ENCODE data around the gene PIGH. TPM values are rescaled to one million over a fixed set of nuclear protein-coding genes. Genes with fewer than 3 reads are reported as not detected.
"Not testable (repeated sequence)": the region's sequence is repeated elsewhere in the genome, so short reads cannot be mapped to it uniquely, and the experiment has no call there.

PIGH gene
- polyA plus RNA-seq, 12 donors, result 12.6 to 18.2 (median 15.7) TPM; not detected in 2

DNA sequence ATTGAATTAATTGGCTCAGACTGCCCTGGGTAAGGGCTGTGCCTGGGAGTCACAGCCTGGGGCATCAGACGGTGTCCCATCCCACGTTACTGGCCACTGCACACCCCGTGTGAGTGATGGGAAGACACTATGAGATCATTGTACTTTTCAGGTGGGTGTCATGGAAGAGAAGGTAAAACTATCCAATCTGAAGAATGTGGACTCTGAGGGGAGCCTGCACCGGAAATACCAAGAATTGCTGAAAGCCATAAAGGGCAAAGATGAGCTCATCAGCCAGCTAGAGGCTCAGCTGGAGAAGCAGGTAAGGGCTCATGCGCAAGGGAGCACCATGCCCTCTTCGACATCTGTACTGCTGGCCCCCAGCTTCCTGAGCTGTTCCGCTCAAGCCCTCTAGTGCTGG lies 43.0 kb downstream of the PIGH start:
- no peak for DNase-seq

GRCh38 chr14:67556671-67557070 lies 43.4 kb downstream of the PIGH start:
- no peak for DNase-seq

- no peak for DNase-seq
Observed at GRCh38 chr14:67555518-67556090, 44.5 kb downstream of the PIGH start.

GRCh38 chr14:67554341-67554740 lies 45.7 kb downstream of the PIGH start:
- DNase-seq, result no peak

DNA sequence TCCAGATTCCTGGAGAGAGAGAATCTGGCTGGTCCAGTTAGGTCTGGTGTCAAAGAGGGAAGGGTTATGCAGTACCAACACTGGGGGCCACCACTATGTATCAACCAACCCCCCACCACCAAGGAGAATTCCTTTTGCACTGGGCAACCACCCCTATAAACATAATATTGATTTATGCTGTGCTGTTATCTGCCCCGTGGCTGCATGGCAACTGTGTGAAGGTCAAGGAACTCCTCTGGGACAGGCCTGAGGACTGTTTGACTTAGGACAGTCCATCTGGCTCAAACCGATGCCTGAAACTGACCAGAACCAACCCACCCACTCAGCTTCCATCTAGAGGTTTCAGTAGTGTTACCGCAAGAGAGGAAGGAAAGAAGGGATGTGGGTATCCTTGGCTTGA lies 46.5 kb downstream of the PIGH start:
- no peak for DNase-seq

DNA sequence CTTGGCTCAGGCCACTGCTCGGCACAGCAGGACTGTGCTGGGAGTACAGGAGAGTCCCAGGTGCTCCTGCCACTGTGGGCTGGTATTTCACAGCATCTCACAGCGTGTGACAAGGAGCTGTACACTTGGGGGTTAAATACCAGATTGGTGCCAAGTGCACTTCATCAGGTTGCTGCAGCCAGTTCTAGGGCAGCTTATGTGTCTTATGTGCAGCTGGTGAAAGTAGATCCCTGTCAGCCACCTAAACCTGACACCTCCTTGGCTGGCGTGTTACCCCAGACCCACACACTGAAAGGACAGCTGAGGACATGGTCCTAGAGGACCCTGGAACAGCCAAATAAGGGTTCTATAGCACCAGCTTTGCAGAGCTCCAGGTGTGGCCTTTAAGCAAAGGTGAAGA lies 48.1 kb downstream of the PIGH start:
- DNase-seq, result no peak

- no peak for DNase-seq
Observed at GRCh38 chr14:67551123-67551522, 48.9 kb downstream of the PIGH start.

DNA sequence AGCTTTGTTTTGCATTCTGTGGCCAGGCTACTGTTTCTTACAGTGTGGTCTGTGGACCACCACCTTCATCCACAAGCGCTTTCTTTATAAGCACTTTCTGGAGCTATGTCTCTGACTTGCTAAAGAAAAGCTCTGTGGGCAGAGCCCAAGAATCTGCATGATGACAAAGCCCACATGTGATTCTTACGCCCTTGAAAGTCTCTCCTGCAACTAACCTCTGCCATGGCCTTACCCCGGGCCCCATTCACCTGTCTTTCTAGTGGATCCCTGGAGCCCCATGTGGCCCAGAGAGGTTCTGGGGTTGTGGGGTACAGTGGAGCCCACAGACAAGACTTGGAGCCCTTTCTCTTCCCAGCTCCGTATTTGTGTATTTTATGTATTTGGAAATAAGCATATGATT lies 50.3 kb downstream of the PIGH start:
- no peak for DNase-seq

GRCh38 chr14:67547224-67547780 lies 52.8 kb downstream of the PIGH start:
- no peak for DNase-seq

GRCh38 chr14:67544590-67544989 lies 55.5 kb downstream of the PIGH start:
- no peak for DNase-seq

DNA sequence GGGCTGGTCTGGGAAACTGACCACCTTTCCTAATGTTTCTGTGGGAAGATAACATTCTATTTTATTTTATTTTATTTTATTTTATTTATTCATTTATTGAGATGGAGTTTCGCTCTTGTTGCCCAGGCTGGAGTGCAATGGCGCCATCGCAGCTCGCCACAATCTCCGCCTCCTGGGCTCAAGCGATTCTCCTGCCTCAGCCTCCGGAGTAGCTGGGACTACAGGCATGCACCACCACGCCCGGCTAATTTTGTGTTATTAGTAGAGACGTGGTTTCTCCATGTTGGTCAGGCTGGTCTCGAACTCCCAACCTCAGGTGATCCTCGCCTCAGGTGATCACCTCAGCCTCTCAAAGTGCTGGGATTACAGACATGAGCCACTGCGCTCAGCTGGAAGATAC lies 57.4 kb downstream of the PIGH start:
- DNase-seq, result not testable (repeated sequence)

GRCh38 chr14:67541448-67542387 lies 58.4 kb downstream of the PIGH start:
- DNase-seq, result no peak

Other genes starting within 250 kb of the PIGH start
- gene ATP6V1D, start 240.5 kb downstream of the PIGH start, polyA plus RNA-seq (ENCODE audit: insufficient read length in 12 of 12), result 100 to 1,000 TPM in 1 of 12 donors, 10 to 100 TPM in 10, not detected in 1; 48.4 to 106 (median 81.6) TPM
- gene EIF2S1, start 239.9 kb downstream of the PIGH start, polyA plus RNA-seq (ENCODE audit: insufficient read length in 12 of 12), result 100 to 1,000 TPM in 4 of 12 donors, 10 to 100 TPM in 8; 49.3 to 106 (median 93.3) TPM
- 1 to 10 TPM in 5 of 12 donors, under 1 TPM in 4, not detected in 3; 0.36 to 8.2 (median 1.1) TPM for gene PLEK2, start 188.1 kb downstream of the PIGH start, polyA plus RNA-seq (ENCODE audit: insufficient read length in 12 of 12)
- under 1 TPM in 10 of 12 donors, not detected in 2; 0.19 to 0.94 (median 0.35) TPM for gene TMEM229B, start 111.5 kb downstream of the PIGH start, polyA plus RNA-seq (ENCODE audit: insufficient read length in 12 of 12)
- 10 to 100 TPM in 2 of 12 donors, 1 to 10 TPM in 8, under 1 TPM in 1, not detected in 1; 1.00 to 13.1 (median 1.7) TPM for gene PLEKHH1, start 67.0 kb downstream of the PIGH start, polyA plus RNA-seq (ENCODE audit: insufficient read length in 12 of 12)
- gene ARG2, start 19.7 kb upstream of the PIGH start, polyA plus RNA-seq (ENCODE audit: insufficient read length in 12 of 12), result 1 to 10 TPM in 9 of 12 donors, under 1 TPM in 1, not detected in 2; 0.98 to 4.1 (median 2.4) TPM
- 10 to 100 TPM in 11 of 12 donors, not detected in 1; 75.5 to 95.5 (median 83.9) TPM for gene VTI1B, start 74.4 kb upstream of the PIGH start, polyA plus RNA-seq (ENCODE audit: insufficient read length in 12 of 12)
- gene RDH11, start 95.5 kb upstream of the PIGH start, polyA plus RNA-seq (ENCODE audit: insufficient read length in 12 of 12), result 100 to 1,000 TPM in 1 of 12 donors, 10 to 100 TPM in 11; 38.3 to 391 (median 49.7) TPM
- gene RDH12, start 101.6 kb upstream of the PIGH start, polyA plus RNA-seq (ENCODE audit: insufficient read length in 12 of 12), result 1 to 10 TPM in 3 of 12 donors, under 1 TPM in 7, not detected in 2; 0.32 to 1.5 (median 0.79) TPM
- gene ZFYVE26, start 216.3 kb upstream of the PIGH start, polyA plus RNA-seq (ENCODE audit: insufficient read length in 12 of 12), result 10 to 100 TPM in 10 of 12 donors, 1 to 10 TPM in 1, not detected in 1; 7.2 to 22.9 (median 13.6) TPM
- 10 to 100 TPM in 4 of 12 donors, 1 to 10 TPM in 6, not detected in 2; 6.3 to 13.1 (median 9.7) TPM for gene RAD51B, start 219.5 kb upstream of the PIGH start, polyA plus RNA-seq (ENCODE audit: insufficient read length in 12 of 12)

All from muscle of arm (tissue), 12 donors.